HG02884 (cell line): ENCODE results near the gene SPPL2C.
"Not testable (repeated sequence)": the region's sequence is repeated elsewhere in the genome, so short reads cannot be mapped to it uniquely, and the experiment has no call there.

Experiments
- ATAC-seq: cut with Tn5 transposase; IDR thresholded peaks from one replicate; pipeline ENCODE4 v1.9.1; 2021; ENCODE audit warnings: mild to moderate bottlenecking, moderate library complexity; ENCODE audit not compliant: unreplicated experiment

Gene SPPL2C

GRCh38 chr17:45849536-45849990, 4.9 kb downstream of the SPPL2C start:
- no peak for ATAC-seq

DNA sequence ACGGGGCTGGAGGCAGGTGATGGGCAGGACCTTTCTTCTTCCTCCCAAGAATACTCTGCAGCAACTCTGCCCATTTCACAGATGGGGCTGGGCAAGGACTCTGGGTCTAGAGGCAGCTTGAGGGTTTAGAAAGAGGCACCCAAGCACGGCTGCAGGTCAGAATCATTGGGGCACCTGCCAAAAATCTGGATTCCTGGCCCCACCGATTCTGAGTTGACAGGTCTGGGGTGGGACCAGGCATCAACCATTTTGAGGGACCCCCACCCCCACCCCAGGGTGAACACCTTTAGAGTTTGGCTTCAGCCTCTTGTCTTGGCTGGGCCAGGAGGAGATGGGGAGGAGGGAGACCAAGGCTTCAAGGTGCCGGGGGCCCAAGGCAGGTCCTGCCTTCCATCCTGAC, 5.3 kb downstream of the SPPL2C start:
- no peak for ATAC-seq

GRCh38 chr17:45850468-45850867, 5.8 kb downstream of the SPPL2C start:
- ATAC-seq = no peak

DNA sequence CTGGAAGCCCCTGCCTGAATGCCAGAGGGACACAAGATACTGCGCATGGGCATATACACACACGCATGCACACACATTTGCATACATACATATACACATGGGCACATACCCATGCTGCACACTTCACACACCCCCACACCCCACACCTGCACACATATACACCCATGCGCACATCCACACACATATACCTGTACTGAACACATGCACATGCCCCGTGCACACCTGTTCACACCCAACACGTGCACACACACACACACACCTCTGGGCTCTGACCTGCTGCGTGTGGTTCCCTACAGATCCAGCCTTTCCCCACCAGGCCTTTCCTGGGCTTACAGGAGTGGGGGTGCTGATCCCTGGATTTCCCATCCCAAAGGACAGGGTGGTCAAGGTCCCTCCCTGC, 6.3 kb downstream of the SPPL2C start:
- no peak for ATAC-seq

DNA sequence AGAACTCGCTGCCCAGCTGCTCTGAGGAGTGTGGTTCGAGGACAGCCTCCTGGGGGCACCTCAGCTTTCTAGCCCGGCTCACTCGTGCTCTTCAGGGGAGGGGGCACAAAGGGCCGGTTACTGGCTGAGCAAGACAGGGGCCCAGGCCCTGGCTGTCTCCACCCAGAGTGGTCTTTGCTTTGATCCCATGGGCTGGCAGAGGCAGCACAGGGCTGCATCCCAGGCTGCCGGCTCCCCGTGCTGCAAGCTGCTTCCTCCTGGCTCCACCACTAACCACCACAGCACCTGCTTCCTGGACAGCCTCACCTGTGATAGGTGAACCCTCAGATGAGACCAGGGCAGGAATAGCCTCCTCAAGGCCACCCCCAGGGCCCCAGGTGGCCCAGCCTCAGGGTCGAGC, 6.8 kb downstream of the SPPL2C start:
- ATAC-seq = no peak

DNA sequence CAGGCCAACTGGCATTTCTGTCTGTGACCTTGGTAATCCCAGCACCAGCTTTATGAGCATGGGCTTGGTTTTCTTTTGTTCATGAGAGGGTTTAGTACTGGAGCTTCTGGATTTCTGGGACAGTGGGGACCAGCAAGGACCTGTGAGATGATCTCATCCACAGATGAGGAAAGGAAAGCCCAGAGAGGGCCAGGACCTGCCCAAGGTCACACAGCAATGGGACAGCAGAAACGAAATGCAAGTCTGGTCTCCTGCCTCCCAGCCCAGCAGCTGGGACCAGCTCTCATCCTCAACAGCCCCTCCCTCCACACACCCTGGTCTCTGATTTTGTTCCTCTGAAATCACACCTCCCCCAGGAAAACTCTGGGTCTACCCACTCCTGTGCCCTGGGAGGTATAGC, 7.2 kb downstream of the SPPL2C start:
- no peak for ATAC-seq

DNA sequence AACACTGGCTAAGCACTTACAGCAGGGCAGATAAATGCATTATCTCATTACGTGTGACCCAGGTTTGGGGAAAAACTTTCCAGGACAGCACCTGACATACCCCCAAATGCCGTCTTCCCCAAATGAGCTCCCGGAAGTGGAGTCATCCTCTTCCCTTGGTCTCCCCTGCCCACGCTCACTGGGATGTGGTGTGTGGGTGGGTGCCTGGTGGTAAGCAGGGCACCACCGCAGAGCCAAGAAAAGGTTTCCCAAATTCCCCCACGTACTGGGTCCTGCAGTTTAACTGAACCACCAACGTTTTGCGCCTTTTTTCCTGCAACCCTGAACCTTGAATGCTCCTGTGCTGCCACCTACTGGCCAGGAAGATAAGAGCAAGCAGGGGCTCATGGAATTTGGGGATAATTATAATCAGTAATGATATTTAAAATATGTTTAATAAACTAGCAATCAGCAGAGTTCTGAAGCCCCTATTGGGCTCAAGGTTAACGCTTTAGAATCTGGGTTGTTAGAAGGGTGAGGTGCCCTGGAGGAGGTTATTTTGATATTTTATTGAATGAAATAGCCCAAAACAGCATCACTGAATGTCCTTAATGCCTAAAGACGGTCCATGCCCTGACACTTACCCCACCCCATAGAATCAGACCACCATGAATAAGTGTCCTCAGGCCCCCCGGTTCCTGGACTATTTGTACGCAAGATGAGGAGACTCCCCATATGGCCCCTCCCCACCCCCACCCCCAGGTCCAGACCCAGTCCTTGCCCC, 8.0 kb downstream of the SPPL2C start:
- ATAC-seq = no peak

- ATAC-seq = no peak
Observed at GRCh38 chr17:45854209-45854608, 9.5 kb downstream of the SPPL2C start.

DNA sequence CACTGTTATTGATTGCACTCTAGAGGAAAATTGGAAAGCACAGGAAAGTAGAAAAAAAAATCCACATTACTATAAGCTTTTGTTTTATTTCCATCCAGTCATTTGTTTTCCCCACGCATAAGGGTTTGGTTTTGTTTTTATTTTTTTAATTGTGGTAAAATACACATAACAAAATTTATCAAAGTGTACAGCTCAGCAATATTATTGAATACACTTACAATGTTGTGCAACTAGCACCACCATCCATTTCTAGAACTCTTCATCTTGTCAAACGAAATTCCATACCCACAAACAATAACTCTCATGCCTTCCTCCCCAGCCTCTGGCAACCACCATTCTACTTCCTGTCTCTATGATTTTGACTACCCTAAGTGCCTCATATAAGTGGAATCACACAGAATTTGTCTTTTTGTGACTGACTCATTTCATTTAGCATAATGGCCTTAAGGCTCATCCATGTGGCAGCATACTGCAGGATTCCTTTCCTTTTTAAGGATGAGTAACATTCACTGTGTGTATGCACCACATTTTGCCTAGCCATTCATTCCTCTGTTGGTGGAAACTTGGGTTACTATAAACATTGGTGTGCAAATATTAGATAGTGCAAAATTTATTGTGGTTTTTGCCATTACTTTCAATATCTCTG, 11.1 kb downstream of the SPPL2C start:
- no peak for ATAC-seq

GRCh38 chr17:45857977-45858708, 13.5 kb downstream of the SPPL2C start:
- no peak for ATAC-seq

DNA sequence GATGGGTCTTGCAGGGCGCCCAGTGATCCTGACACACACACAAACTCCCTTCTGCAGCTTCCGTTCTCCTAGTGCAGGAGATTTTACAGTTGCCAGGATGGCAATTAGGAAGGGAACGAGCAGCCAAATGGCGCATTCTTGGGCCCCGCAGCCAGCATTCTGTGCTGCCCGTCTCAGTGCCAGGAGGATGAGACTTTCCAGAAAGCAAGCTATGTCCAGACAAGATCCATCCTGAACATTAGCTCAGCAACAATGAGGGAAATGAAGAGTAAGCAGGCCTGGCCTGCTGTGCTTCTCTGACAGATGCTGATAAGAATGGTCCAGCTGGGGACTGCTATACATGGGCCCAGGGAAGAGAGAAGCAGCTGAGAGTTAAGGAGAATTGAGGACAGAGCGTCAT, 16.5 kb downstream of the SPPL2C start:
- no peak for ATAC-seq

GRCh38 chr17:45862127-45862526, 17.4 kb downstream of the SPPL2C start:
- ATAC-seq = not testable (repeated sequence)

DNA sequence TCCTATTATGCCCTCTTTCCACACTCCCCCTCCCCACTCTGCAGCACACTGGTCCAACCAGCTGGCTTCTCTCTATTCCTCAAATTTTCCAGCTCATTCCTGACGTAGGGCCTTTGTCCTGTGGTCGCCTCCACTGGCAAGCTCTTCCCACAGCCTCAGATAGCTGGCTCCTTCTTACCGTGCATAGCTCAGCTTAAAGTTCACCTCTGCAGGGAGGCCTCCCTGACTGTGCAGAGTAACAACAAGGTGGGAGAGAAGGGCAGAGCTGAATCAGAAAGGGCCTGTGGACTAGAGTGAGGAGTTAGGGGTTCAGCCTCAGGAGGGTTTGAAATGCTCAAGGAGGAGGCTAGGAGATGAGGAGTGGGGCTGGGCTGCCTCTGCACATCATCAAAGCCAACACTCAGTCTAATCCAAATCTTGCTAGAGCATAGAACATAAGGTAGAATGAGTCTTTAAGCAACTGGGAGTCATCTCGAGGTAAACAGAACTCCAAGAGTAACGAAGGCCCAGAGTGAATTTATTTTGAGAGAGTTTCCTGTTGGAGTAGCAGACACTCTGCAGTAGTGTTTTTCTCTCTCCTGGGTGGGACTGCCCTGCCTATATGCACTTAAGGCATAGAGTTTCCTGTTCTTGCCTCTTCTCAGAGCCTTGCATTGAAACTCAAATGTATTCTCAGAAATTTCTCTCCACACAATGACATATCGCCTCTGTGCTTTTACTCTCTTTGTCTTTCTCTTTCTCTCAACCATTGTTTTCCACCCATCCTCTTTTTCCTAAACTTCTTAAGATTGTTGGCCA, 19.4 kb downstream of the SPPL2C start:
- ATAC-seq = no peak

DNA sequence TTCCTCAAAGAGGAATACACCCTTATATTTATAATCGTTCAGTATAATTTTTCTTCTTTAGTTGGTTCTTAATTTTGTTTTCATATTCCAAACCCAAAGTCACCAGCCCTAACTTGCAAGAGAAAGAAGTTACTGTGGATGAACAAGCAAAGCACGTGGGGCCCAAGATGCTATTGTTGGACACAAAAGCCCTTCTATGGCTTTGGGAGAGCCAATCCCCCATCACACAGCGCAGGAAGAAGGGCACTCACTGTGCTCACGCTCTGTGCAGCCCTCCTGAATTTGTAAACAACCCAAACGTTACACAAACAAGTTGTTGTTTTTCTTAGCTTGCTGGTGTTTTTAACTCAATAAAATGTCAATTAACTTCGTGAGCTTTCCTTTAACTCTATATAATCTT, 22.5 kb downstream of the SPPL2C start:
- ATAC-seq = no peak

DNA sequence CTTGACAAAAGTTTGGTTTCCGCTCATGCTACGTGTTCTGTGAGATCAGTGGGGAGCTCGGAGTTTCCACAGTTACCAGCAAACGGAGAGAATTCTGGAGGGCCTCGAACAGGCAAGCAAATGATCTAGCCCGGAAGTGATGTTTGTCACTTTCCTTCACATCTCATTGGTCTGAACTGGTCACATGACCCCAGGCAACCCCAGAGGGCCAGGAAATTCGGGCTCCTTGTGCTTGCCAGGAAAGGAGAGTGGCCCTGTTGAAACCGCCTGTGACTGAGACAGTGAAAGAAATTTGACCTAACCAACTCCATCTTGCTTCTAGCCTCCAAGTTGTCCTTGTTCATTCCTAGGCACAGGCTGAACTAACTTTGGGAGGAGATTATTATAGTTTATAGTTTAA, 23.0 kb downstream of the SPPL2C start:
- ATAC-seq = no peak

GRCh38 chr17:45868276-45868675, 23.6 kb downstream of the SPPL2C start:
- no peak for ATAC-seq

DNA sequence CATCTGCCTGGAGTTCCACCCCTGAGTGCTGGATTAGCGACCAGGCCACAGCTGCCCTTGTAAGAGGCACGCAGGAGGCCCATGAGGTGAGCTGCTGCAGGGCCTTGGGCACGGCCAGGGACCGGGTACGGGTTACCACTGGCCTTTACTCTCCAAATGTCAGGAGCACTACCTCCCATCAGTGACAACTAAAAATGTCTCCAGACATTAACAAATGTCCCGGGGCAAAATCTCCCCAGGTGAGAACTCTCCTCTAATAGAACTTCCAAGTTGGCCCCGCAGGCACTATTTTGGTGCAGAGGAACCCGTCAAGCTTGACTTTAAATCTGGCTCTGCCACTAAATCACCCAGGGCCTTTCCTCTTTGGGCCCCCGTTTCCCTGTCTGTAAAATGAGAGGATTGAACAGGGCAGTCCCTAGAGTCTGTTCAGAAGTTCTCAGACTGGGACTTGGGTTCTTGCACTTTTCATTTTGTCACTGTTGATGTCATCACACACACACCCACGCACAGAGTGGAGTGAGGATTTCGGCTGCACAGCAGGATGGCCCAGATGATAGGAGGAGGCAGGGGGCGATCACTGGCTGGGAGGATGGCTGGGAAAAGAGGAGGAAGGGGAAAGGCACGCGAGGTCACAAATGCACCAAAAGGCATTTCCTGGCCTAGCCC, 25.1 kb downstream of the SPPL2C start:
- no peak for ATAC-seq

DNA sequence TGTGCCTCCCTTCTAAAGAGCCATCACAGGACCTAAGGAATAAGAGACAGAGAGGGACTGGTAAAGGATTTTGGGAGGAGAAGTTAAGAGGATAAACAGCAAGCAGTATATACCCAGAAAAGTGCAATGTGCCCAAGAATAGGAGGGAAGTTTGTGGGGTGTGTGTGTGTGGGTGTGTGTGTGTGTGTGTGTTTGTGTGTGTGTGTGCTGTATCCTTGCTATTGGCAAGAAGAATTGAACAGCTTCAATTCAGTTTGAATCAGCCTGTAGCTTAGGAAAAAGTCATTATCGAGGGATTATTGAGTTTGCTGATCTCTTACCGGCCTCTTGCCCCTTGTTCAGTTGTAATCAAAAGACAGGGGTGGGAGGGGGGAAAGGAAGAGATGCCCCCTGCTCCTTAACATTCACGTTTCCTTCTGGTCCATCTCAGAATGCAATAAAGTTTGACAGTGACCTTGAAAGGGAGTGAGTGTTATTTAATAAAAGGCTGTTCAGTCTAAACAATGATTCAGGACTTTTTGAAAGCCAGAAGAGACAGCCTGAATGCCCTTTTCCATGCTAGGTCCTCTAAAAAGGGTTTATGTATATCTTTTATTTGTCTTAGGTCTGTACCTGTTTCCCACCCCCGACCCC, 25.8 kb downstream of the SPPL2C start:
- ATAC-seq = no peak

DNA sequence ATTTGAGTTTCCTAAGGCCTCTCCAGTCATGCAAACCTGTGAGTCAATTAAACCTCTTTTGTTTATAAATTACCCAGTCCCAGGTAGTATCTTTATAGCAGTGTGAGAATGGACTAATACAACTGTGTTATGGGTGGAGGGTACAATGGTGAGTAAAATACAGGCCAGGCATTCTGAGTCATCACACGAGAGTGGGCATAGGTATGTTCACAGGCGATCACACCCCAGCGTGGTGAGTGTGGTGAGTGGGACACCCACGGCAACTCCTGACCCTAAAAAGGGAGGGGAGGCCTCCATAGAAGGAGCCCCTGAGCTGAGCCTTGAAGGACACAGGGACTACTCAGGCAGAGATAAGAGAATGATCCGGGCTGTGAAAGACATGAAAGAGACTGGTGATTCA, 27.0 kb downstream of the SPPL2C start:
- no peak for ATAC-seq

DNA sequence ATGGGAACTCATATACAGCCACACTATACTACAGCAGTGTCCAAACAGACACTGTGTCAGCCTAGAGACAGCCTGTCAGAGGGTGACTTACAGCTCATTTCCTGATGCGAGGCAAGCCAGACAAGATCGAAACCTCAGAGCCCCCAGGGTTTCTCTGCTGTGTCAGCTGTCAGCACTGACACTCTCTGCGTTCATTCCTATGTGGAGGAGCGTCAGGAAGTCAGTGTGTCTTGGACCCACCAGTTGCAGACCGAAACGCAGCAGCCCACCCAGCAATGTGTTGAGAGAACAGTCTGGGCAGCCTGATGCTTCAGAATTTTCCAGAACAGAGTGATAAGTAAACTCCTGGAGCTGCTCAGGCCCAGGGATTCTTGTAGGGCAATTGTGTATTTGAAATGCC, 29.0 kb downstream of the SPPL2C start:
- no peak for ATAC-seq
